Osteocyte (in vitro differentiated cells): ENCODE results near the gene OR10H3. TPM values are rescaled to one million over a fixed set of nuclear protein-coding genes. Genes with fewer than 3 reads are reported as not detected.
"Not testable (repeated sequence)": the region's sequence is repeated elsewhere in the genome, so short reads cannot be mapped to it uniquely, and the experiment has no call there.

ENCODE experiments used
- DNase-seq: peaks from one replicate; pipeline ENCODE4 v3.0.0; 2021; ENCODE audit warnings: mixed read lengths; ENCODE audit not compliant: unreplicated experiment; ENCODE audit errors: extremely low spot score
- H3K27ac Mint-ChIP-seq: one replicate; pipeline ENCODE4 v1.8.0; 2021; ENCODE audit warnings: mild to moderate bottlenecking, mixed read lengths; ENCODE audit not compliant: unreplicated experiment
- H3K27me3 Mint-ChIP-seq: one replicate; pipeline ENCODE4 v1.8.0; 2021; ENCODE audit warnings: mixed read lengths; ENCODE audit not compliant: unreplicated experiment
- H3K36me3 Mint-ChIP-seq: one replicate; pipeline ENCODE4 v1.8.0; 2021; ENCODE audit warnings: mixed read lengths; ENCODE audit not compliant: unreplicated experiment
- H3K4me1 Mint-ChIP-seq: one replicate; pipeline ENCODE4 v1.8.0; 2021; ENCODE audit warnings: mixed read lengths; ENCODE audit not compliant: unreplicated experiment
- H3K4me3 Mint-ChIP-seq: one replicate; pipeline ENCODE4 v1.8.0; 2021; ENCODE audit warnings: mild to moderate bottlenecking, moderate library complexity, mixed read lengths; ENCODE audit not compliant: unreplicated experiment
- H3K9me3 Mint-ChIP-seq: one replicate; pipeline ENCODE4 v1.8.0; 2021; ENCODE audit warnings: mixed read lengths; ENCODE audit not compliant: unreplicated experiment
- CTCF ChIP-seq: fragments of 200-600 bp; sonication (generic); IDR thresholded peaks from 2 replicates; pipeline ENCODE4 v1.5.0; 2021; ENCODE audit warnings: antibody characterized with exemption, mild to moderate bottlenecking, moderate library complexity
- total RNA-seq: library from RNA; stranded (reverse); gene quantifications from 2 replicates; pipeline ENCODE4 v1.2.1, GENCODE V29; 2021

The OR10H3 gene
- total RNA-seq, 1 donor from 2014 or later: not detected

GRCh38 chr19:15758379-15758778 is 20.6 kb downstream of the OR10H3 start:
- DNase-seq: no peak
- no peak for TF ChIP-seq CTCF
- H3K4me3 Mint-ChIP-seq: no peak overlapping the region
- H3K27me3 Mint-ChIP-seq: no peaks in the 10 kb centered on the region
- peaks cover 9% of the 10 kb centered on the region for H3K9me3 Mint-ChIP-seq
- no peak overlapping the region for H3K27ac Mint-ChIP-seq
- no peaks in the 10 kb centered on the region for H3K36me3 Mint-ChIP-seq
- H3K4me1 Mint-ChIP-seq: no peaks in the 10 kb centered on the region

- no peaks in the 10 kb centered on the region for H3K36me3 Mint-ChIP-seq
- DNase-seq: no peak
- TF ChIP-seq CTCF: no peak
- H3K27me3 Mint-ChIP-seq: no peaks in the 10 kb centered on the region
- H3K9me3 Mint-ChIP-seq: peaks cover 13% of the 10 kb centered on the region
- no peak overlapping the region for H3K4me3 Mint-ChIP-seq
- H3K27ac Mint-ChIP-seq: no peak overlapping the region
- H3K4me1 Mint-ChIP-seq: no peaks in the 10 kb centered on the region
Measured at GRCh38 chr19:15759962-15760565, 22.3 kb downstream of the OR10H3 start.

- H3K9me3 Mint-ChIP-seq: peaks cover 46% of the 10 kb centered on the region
- H3K4me3 Mint-ChIP-seq: no peak overlapping the region
- no peak for DNase-seq
- H3K27me3 Mint-ChIP-seq: no peaks in the 10 kb centered on the region
- no peaks in the 10 kb centered on the region for H3K36me3 Mint-ChIP-seq
- H3K4me1 Mint-ChIP-seq: no peaks in the 10 kb centered on the region
- no peak overlapping the region for H3K27ac Mint-ChIP-seq
- no peak for TF ChIP-seq CTCF
Measured at GRCh38 chr19:15769586-15769985, 31.8 kb downstream of the OR10H3 start.

GRCh38 chr19:15774159-15774558 is 36.4 kb downstream of the OR10H3 start:
- not testable (repeated sequence) for H3K4me3 Mint-ChIP-seq, H3K4me1 Mint-ChIP-seq, H3K27ac Mint-ChIP-seq, H3K27me3 Mint-ChIP-seq, H3K36me3 Mint-ChIP-seq
- peak; percentile 60 for DNase-seq
- H3K9me3 Mint-ChIP-seq: peaks cover 44% of the 10 kb centered on the region

GRCh38 chr19:15775249-15775648 is 37.5 kb downstream of the OR10H3 start:
- no peaks in the 10 kb centered on the region for H3K36me3 Mint-ChIP-seq
- peak; percentile 30 for DNase-seq
- H3K27me3 Mint-ChIP-seq: no peaks in the 10 kb centered on the region
- no peak overlapping the region for H3K27ac Mint-ChIP-seq
- TF ChIP-seq CTCF: no peak
- H3K4me3 Mint-ChIP-seq: no peak overlapping the region
- H3K4me1 Mint-ChIP-seq: no peaks in the 10 kb centered on the region
- H3K9me3 Mint-ChIP-seq: peaks cover 39% of the 10 kb centered on the region

GRCh38 chr19:15776264-15776663 is 38.5 kb downstream of the OR10H3 start:
- no peak overlapping the region for H3K27ac Mint-ChIP-seq
- no peak overlapping the region for H3K4me3 Mint-ChIP-seq

More at GRCh38 chr19:15776264-15776663, 38.5 kb downstream of the OR10H3 start:
- peak; percentile 48 for DNase-seq
- Mint-ChIP-seq H3K4me1 (no peaks in the 10 kb centered on the region), H3K36me3 (no peaks in the 10 kb centered on the region), H3K27me3 (no peaks in the 10 kb centered on the region), H3K9me3 (peaks cover 32% of the 10 kb centered on the region)
- no peak for TF ChIP-seq CTCF
